A549 treated with RU486 at 1 μM for 4 hours (cell line): Measurements from ENCODE around the gene RLIM. TPM values are rescaled to one million over a fixed set of nuclear protein-coding genes. Genes with fewer than 3 reads are reported as not detected.

Experiments used
- total RNA-seq: library from RNA; stranded (reverse); fragments of 200-300 nt; extraction: Qiagen RNA extraction; gene quantifications from 5 replicates; pipeline ENCODE4 v1.2.3, GENCODE V29; 2022; ENCODE audit warnings: low read depth

The RLIM gene
- total RNA-seq = 9.6 to 19.0 TPM (median 16.8 TPM) in 5 replicates

GRCh38 chrX:74614093-74614909, at the start of gene RLIM:
Gene RLIM (minus strand): TSS chrX:74614624. CDS start chrX:74595977, 18,647 bp downstream.

Other genes with a start within 250 kb of the RLIM start
- gene SLC16A2, start 193.1 kb downstream of the RLIM start, total RNA-seq = 24.6 to 29.4 TPM (median 26.4 TPM) in 5 replicates